IMR-90 (cell line): ENCODE data around the gene PRR14L.

Experiments
- CHD1 ChIP-seq: IDR thresholded peaks from 2 replicates; pipeline ENCODE4 v1.6.1; 2012; ENCODE audit warnings: low read depth, low read length, improper control_type of control experiment
- MAZ ChIP-seq: IDR thresholded peaks from 2 replicates; pipeline ENCODE4 v1.6.1; 2012; ENCODE audit warnings: low read depth, mild to moderate bottlenecking, low read length, improper control_type of control experiment, moderate library complexity, borderline replicate concordance
- MXI1 ChIP-seq: IDR thresholded peaks from 2 replicates; pipeline ENCODE4 v1.6.1; 2012; ENCODE audit warnings: low read depth, mild to moderate bottlenecking, low read length, moderate library complexity, borderline replicate concordance
- NFE2L2 ChIP-seq: fragments of 150-350 bp; IDR thresholded peaks from 2 replicates; pipeline ENCODE4 v1.6.1; 2016; ENCODE audit warnings: low read depth, mild to moderate bottlenecking, low read length
- POLR2A ChIP-seq: IDR thresholded peaks from 2 replicates; pipeline ENCODE4 v1.6.1; 2012; ENCODE audit warnings: mild to moderate bottlenecking, low read depth, low read length
- RAD21 ChIP-seq: IDR thresholded peaks from 2 replicates; pipeline ENCODE4 v1.6.1; 2012; ENCODE audit warnings: low read length, improper control_type of control experiment
- TF ChIP-seq, protein P1 (sequence below): conservative IDR thresholded peaks from 2 replicates; pipeline ENCODE4 v1.5.1; 2012; ENCODE audit warnings: mild to moderate bottlenecking, low read depth, low read length, improper control_type of control experiment
- TF ChIP-seq, protein P2 (sequence below): fragments of 150-350 bp; IDR thresholded peaks from 2 replicates; pipeline ENCODE4 v1.6.1; 2017; ENCODE audit warnings: mild to moderate bottlenecking, antibody characterized with exemption, low read length, low read depth

DNA sequence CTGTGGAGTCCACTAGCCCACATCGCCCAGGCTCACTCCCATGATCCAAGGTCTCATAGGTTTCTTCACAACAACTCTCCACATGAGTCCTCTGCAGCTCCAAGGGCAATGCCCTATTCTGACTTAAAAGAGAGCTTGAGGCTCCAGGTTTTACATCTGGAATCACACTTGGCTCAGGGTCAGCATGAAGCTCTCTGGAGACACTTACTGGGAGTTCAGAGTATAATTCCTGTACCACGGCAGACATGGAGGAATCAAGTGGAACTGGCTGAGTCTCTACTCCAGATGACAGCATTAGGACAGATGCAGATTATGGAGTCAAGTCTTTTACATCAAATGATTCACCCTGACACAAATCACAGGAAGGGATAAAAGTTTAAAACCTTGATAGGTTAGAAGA lies 11.4 kb downstream of the PRR14L start:
- TF ChIP-seq NFE2L2 (no peak), RAD21 (no peak), MXI1 (no peak), MAZ (no peak), CHD1 (no peak), POLR2A (no peak)
- TF ChIP-seq, protein P1, sequence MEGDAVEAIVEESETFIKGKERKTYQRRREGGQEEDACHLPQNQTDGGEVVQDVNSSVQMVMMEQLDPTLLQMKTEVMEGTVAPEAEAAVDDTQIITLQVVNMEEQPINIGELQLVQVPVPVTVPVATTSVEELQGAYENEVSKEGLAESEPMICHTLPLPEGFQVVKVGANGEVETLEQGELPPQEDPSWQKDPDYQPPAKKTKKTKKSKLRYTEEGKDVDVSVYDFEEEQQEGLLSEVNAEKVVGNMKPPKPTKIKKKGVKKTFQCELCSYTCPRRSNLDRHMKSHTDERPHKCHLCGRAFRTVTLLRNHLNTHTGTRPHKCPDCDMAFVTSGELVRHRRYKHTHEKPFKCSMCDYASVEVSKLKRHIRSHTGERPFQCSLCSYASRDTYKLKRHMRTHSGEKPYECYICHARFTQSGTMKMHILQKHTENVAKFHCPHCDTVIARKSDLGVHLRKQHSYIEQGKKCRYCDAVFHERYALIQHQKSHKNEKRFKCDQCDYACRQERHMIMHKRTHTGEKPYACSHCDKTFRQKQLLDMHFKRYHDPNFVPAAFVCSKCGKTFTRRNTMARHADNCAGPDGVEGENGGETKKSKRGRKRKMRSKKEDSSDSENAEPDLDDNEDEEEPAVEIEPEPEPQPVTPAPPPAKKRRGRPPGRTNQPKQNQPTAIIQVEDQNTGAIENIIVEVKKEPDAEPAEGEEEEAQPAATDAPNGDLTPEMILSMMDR: no peak
- TF ChIP-seq, protein P2, sequence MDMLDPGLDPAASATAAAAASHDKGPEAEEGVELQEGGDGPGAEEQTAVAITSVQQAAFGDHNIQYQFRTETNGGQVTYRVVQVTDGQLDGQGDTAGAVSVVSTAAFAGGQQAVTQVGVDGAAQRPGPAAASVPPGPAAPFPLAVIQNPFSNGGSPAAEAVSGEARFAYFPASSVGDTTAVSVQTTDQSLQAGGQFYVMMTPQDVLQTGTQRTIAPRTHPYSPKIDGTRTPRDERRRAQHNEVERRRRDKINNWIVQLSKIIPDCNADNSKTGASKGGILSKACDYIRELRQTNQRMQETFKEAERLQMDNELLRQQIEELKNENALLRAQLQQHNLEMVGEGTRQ: no peak
